Stimulated activated CD8-positive, alpha-beta memory T cell treated with anti-CD3 and anti-CD28 coated beads, Interleukin-15, amount 100 ng/mL, for 1 hour (primary cell): ENCODE data around the gene ZFP36.

Source experiments
- DNase-seq: peaks from one replicate; pipeline ENCODE4 v3.0.0-alpha.2; 2020; ENCODE audit warnings: low read depth

ZFP36 gene

DNA sequence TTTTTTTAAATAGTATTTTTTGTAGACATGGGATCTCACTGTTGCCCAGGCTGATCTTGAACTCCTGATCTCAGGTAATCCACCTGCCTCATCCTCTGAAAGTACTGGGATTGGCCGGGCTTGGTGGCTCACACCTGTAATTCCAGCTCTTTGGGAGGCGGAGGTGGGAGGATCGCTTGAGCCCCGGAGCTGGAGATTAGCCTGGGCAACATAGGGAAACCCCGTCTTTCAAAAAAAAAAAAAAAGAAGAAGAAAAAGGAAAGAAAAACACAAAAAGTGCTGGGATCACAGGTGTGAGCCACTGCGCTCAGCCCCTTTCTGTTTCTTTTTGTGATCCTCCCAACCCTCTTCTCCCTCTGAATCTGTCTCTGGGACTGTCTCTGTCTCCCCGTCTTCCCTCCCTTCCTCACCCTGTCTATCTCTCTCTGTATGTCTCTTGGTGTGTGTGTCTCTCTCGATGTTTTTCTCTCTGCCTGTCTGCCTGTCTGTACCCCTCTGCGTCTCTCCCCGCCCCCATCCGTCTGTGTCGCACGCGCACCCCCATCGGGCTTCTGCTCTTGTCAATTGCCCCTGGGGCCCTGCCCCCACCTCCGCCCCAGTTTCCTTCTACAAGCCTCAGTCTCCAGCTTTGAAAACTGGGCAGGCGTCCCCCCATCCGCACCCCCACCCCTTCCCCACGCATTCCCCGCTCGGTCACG, 540 bp upstream of the ZFP36 start:
- DNase-seq = peak; percentile 86

DNA sequence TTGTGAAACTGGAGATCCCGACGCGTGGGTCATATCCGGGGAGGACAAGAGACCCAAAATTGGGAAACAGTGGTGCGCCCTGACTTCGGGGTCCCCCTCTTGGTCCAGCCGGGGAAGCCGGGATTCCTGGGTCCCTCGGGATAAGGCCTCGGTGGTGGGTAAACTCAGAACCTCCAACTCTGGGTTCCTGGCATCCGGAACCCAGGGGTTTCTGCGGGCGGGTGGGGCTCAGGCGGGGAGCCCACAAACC, 688 bp downstream of the ZFP36 start:
- DNase-seq = no peak

DNA sequence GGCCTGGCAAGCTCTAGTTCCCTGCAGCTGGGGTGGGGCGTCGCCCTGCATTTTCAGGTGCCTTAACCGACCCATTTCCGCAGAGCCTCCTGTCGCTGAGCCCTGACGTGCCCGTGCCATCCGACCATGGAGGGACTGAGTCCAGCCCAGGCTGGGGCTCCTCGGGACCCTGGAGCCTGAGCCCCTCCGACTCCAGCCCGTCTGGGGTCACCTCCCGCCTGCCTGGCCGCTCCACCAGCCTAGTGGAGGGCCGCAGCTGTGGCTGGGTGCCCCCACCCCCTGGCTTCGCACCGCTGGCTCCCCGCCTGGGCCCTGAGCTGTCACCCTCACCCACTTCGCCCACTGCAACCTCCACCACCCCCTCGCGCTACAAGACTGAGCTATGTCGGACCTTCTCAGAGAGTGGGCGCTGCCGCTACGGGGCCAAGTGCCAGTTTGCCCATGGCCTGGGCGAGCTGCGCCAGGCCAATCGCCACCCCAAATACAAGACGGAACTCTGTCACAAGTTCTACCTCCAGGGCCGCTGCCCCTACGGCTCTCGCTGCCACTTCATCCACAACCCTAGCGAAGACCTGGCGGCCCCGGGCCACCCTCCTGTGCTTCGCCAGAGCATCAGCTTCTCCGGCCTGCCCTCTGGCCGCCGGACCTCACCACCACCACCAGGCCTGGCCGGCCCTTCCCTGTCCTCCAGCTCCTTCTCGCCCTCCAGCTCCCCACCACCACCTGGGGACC, 1.2 kb downstream of the ZFP36 start:
- DNase-seq = no peak

DNA sequence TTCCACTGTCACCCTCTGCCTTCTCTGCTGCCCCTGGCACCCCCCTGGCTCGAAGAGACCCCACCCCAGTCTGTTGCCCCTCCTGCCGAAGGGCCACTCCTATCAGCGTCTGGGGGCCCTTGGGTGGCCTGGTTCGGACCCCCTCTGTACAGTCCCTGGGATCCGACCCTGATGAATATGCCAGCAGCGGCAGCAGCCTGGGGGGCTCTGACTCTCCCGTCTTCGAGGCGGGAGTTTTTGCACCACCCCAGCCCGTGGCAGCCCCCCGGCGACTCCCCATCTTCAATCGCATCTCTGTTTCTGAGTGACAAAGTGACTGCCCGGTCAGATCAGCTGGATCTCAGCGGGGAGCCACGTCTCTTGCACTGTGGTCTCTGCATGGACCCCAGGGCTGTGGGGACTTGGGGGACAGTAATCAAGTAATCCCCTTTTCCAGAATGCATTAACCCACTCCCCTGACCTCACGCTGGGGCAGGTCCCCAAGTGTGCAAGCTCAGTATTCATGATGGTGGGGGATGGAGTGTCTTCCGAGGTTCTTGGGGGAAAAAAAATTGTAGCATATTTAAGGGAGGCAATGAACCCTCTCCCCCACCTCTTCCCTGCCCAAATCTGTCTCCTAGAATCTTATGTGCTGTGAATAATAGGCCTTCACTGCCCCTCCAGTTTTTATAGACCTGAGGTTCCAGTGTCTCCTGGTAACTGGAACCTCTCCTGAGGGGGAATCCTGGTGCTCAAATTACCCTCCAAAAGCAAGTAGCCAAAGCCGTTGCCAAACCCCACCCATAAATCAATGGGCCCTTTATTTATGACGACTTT, 2.0 kb downstream of the ZFP36 start:
- DNase-seq = no peak

DNA sequence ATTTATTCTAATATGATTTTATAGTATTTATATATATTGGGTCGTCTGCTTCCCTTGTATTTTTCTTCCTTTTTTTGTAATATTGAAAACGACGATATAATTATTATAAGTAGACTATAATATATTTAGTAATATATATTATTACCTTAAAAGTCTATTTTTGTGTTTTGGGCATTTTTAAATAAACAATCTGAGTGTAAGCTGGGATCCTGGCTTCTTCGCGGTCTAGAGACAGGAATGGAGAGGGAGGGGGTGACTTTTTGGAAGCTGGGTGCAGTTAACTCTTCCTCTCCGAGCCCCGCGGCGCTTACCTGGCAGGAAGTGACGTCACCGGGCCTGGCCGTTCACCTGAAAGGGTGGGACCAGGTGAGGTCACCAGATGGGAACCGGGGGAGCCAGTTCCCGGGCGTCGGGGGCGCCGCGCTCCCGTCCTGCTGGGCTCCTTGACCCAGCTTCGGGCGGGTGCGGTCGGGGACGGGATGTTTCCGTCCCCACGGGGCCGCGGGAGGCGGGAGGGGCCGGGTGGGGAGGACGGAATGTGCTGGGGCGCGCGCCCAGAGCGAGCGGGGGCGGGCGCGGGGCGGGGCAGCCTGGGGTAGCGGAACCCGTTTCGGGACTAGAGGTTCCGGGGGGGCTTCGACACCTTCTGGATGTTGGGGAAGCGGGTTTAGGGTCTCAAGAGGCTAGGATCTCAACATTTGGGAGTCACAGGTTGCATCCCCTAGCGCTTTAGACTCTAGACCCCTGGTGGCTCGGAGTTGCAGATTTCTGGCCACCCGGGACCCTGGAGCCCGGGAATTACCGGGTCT, 2.8 kb downstream of the ZFP36 start:
- peak; percentile 81 for DNase-seq

DNA sequence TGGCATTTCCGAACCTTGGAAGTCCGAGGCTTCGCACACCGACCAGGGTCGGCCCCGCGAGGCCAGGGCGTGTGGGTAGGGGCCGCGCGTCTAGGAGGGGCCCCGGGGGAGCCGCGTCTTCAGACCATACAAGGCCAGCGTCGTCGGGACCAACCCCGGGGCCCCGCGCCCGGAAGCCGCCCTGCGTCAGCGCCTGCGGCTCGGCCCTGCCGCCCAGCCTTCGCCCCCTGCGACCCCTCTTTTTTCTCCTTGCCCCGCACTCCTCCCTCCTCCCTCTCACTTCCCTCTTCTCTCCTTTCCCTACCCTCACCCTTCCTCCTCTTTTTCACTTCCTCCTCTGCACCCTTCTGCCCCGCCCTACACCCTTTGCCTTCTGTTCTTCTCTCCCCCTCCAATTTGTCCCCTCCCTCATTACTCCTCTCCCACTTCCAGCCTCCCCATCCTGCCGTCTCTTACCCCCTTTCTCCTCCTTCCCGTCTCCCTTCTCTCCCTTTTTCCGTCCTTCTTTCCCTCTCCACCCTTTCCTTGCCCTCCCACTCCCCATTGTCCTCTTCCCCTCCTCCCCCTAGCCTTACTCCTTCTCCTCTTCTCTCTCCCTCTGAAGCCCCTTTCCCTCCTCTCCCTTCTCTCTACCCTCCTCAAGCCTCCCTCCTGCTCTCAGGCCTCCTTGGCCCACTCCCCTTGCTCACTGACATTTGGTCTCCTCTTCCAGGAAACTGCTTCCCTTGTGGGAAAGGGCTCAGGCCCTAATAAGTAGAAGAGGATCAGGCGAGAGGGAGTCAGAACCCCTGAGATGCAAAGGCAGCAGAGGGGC, 3.6 kb downstream of the ZFP36 start:
- no peak for DNase-seq

DNA sequence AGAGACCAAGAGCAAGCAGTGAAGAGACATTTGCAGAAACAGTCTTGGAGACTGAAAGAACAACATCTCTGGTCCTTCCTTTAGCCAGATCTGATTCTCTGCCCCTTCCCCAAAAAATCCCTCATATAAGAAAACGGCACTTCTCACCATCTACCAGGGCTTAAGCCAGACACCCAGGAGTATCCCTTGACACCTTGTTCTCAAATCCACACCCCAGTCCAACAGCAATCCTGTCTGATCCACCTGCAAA, 4.1 kb downstream of the ZFP36 start:
- no peak for DNase-seq

DNA sequence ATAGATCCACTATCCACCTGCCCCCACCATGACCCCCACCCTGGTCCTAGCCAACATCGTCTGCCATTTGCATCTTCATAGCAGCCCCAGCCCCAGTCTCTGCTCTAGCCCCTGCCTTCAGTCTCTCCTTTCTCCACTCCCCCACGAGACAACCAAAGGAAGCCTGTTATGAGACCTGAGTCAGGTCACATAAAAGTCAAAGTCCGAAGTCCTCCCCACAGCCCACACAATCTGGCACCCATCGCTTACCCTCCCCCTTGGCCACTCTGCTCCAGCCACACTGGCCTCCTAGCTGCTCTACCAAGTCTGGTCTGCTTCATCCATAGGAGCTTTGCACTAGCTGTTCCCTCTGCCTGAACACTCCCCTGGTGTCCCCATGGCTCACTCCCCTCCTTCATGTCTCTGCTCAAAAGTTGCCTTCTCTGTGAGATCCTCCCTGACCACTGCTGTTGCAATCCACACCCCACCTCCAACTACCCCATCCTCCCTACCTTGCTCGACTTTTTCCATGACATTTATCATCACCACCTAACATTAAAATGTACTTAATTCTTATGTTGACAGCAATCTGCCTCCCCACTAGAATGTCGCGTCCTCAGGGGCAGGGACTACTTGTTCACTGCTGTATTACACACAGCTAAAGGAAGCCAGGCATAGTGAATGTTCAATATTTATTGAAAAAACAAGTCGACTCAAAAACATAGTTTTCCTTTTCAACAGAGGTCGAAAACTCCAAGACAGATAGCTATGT, 4.6 kb downstream of the ZFP36 start:
- no peak for DNase-seq

DNA sequence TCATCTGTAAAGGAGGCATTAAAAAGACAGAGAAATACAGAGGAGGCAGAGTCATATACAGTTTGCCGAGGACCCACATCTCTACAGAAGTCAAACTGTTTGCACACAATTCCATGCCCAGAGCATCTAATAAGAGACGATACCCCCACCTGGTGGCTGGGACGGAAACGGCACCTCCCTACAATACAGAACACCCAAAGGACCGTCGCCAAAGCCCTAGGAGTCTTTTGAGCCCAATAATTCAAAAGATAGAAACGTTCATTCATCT, 5.1 kb downstream of the ZFP36 start:
- peak; percentile 90 for DNase-seq

DNA sequence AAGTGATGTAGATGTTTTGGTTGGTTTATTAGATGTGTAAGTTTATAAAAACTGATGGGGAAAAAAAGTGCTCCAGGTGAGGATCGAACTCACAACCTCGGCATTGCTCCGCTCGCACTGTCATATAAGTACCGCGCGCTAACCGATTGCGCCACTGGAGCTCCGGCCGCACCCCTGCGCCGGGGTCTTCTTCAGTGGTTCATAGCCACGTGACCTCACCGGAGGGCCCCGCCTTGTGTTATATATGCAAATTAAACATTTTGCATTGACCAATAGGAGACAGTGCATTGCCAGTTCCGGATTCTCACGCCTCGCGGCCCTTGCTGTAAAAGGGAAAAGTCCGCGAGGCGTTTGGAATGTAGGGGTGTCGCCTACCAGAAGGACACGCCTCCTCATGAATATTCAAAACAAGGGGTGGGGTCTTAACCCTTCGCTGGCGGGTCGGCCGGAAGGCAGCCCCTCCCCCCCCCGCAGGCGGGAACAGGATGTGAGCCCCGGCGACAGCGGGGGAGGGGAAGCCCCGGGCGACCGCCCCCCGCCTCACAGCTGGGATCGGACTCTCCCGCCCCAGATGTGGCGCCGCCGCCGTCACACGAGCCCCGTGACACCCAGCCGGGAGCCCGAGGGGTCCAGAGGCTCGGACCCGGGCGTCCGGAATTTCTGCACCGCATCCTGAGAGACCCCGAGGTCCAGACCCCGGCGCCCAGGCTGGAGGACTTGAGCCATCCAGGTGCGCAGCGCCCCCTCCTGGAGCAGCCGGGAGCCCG, 5.6 kb downstream of the ZFP36 start, which contains the start of gene PLEKHG2:
Gene PLEKHG2 (plus strand): TSS at position 570 of the 767 bp plus-strand sequence. CDS start 1,418 bp downstream, outside the sequence.
- DNase-seq = peak; percentile 94

DNA sequence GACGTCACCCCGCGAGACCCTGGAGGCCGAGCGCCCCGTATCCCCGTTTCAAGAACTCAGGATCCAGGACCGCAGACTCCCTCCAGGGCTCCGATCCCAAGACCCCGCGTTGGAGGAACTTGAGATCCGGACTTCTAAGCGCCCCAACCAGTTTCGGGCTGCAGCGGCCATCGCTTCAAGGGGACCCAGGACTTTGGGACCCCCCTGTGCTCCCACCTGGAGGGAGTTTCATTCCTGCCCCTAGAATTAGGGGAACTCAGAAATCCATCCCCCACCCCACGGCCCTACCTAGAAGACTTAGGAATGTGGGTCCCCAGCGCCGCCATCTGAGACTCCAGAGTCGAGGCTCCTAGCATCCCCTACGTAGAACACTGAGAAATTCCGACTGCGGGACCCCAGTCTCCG, 6.2 kb downstream of the ZFP36 start:
- DNase-seq = no peak

DNA sequence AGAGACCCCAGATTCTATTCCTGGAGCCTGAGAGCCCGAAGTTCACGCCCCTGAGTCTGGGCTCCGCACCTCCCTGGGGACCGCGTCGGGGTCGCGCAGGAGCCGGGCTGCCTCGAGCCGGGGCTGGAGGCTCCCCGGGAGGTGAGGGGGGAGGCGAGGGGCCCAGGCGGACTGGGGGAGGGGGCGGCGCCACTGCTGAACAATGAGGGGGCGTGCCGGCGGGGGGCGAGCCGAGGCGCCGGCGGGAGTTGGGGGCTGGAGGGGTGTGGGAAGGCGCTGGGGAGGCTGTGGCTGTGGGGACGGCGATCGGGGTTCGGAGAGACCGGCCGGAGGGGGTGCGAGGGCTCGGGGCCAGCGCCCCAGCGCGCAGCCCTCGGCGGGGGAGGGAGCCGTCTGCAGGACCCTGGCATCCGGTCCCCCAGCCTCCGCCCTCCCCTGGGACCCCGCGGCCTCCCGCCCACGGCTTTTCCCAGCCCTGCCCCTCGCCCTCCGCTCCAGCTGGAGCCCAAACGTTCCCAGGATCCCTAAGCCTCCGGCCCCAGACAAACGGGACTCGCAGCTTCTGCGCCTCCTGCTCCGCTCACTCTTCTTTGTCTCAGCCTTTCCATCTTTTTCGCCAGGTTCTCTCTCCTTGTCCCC, 6.7 kb downstream of the ZFP36 start:
- no peak for DNase-seq

DNA sequence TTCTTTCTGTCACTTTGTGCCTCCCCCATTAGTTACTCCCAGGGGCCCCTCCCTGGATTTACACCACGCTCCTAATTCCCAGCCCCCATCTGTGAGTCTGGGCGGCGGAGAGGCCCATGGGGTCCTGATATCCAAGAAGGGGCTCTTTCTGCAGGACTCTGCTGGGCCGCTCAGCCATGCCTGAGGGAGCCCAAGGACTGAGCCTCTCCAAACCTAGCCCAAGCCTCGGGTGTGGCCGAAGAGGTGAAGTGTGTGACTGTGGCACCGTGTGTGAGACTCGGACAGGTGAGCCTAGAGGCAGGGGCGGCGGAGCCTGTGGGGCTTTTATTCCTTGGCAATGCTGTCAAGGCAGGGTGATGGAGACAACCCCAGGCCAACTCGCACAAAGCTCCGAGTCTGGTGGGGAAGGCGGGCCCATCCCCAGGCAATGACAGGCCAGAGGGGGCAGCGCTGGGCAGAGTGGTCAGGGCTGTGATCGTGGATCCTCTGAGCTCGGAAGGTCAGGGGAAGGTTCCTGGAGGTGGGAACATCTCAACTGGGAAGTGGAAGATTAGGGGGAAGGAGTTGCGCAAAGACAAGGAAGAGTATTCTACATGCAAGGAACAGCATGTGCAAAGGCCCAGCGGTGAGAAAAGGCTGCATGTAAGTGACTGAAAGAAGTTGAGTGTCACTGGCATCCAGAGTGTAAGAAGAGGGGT, 7.4 kb downstream of the ZFP36 start:
- no peak for DNase-seq

DNA sequence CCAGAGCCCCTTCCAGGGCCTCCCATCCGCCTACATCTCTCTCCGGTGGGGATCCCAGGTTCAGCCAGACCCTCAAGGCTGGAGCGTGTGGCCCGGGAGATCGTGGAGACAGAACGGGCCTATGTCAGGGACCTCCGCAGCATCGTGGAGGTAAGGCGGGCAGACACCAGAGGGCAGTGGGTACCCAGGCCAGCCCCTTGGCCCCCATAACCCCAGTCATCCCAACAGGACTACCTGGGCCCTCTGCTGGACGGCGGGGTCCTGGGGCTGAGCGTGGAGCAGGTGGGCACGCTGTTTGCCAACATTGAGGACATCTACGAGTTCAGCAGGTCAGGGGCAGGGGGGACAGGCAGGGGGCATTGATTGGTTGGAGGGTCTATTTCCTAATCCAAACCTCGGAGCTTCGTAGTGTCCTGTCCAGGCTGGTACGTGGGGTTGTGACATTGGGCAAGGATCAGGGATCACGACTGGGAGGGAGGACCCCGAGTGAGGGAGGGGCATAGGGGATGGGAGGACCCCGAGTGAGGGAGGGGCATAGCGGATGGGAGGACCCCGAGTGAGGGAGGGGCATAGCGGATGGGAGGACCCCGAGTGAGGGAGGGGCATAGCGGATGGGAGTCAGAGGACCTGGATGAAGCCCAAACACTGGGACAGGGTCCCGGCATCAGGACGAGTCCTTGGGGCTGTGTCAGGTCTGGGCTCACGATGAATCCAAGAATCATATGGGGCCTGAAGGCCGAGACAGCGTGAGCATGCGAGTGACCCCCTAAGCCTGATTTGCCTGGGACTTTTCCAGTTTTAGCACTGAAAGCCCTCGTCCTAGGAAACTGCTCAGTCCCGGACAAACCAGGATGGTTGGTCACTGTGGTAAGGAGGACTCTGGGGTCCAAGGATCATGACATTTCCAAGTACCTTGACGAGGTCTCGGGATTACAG, 8.7 kb downstream of the ZFP36 start:
- DNase-seq = no peak

DNA sequence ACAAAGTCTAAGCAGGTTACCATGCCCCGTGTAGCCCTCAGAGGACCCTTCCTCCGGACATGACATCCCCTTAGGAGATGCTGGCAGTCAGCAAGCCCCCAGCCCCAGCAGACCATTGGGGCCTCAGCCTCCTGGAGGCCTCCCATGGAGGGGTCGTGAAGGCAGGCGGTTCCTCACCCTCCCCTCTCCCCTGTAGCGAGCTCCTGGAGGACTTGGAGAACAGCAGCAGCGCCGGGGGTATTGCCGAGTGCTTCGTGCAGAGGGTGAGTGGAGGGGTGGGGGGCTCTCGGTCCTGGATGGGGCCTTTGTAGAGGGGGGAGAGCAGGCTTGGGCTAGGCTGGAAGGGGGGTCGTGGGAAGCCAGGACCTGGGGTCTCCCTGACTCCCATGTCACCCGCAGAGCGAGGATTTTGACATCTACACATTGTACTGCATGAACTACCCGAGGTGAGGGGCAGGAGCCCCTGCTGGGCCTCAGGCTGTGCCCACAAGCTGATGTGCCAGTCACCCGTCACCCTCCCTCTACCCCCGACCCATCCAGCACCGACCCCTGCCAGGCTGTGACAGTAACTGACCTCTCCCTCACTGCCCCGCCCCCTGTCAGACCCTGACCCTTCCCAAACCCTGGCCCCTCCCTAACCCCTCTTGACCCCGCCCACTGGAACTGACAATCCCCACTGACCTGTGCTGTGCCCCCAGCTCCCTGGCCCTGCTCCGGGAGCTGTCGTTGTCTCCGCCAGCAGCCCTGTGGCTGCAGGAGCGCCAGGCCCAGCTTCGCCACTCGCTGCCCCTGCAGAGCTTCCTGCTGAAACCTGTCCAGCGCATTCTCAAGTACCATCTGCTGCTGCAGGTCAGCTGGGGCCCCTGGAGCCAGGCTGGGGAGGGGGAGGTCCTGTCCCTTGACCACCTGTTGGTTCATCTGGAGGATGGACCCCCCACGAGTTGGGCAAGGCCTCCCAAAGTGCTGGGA, 9.8 kb downstream of the ZFP36 start:
- DNase-seq = no peak

DNA sequence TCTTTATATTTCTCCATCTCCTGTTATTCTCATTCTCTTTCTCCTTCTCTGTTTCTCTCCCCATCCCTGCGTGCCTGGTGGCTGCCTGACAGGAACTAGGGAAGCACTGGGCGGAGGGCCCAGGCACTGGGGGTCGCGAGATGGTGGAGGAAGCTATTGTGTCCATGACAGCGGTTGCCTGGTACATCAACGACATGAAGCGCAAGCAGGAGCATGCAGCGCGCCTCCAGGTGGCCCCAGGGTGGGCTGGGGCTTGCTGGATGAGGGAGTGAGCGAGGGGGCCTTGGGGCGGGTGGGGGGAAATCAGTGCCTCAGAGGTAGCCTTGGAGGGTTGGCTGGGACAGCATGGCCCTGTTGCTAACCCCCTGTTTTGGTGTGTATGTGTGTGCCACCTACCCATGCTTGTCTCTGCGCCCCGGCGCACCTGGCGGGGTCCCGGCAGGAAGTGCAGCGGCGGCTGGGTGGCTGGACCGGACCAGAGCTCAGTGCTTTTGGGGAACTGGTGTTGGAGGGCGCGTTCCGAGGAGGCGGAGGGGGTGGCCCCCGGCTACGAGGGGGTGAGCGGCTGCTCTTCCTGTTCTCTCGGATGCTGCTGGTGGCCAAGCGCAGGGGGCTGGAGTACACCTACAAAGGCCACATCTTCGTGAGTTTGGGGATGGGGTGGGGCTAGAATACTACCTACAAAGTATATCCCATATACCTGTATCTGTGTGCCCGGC, 11.0 kb downstream of the ZFP36 start:
- no peak for DNase-seq
